SK-N-SH (cell line): Measurements from ENCODE around the gene ANKS4B. TPM values are rescaled to one million over a fixed set of nuclear protein-coding genes. Genes with fewer than 3 reads are reported as not detected.

Experiments
- CTCF ChIA-PET: fragments of 300-600, 350-600 bp; formaldehyde crosslinking; extraction: SDS; loops from one replicate; lab custom pipeline; 2021; lab: Yijun Ruan, JAX
- POLR2A ChIA-PET: fragments of 350-600 bp; sonication (Branson Sonifier 250); formaldehyde crosslinking; extraction: SDS; loops from one replicate; lab custom pipeline; 2020; ENCODE audit warnings: antibody characterized with exemption, inconsistent platforms; lab: Yijun Ruan, JAX
- DNase-seq: peaks from one replicate; pipeline ENCODE4 v3.0.0; 2012
- H2AFZ ChIP-seq: fragments of 200-600 bp; sonication (generic); 2 replicates; pipeline ENCODE4 v1.8.1; 2016; ENCODE audit warnings: antibody characterized with exemption, mild to moderate bottlenecking, low read depth
- H3F3A ChIP-seq: fragments of 200-600 bp; sonication (generic); replicated peaks from 2 replicates; pipeline ENCODE3; 2016; ENCODE audit warnings: antibody characterized with exemption, mild to moderate bottlenecking; ENCODE audit not compliant: insufficient read depth
- H3K27ac ChIP-seq, 2 experiments: fragments of 200-500 bp in 1 of 2; fragments of 200-600 bp in 1 of 2; sonication (Bioruptor generic) in 1 of 2; sonication (generic), shearing (Covaris generic) in 1 of 2; 2 replicates each; pipeline versions ENCODE4 v1.5.1 to v1.6.1; 2014 to 2016; ENCODE audit warnings: low read depth in 2 of 2, inconsistent platforms in 1 of 2, low read length in 1 of 2, mild to moderate bottlenecking in 1 of 2, mixed read lengths in 1 of 2
- H3K27me3 ChIP-seq: fragments of 200-600 bp; sonication (generic), shearing (Covaris generic); 2 replicates; pipeline ENCODE4 v1.6.1; 2016; ENCODE audit warnings: mixed run types; ENCODE audit not compliant: insufficient read depth
- H3K36me3 ChIP-seq, 2 experiments: fragments of 200-500 bp in 1 of 2; fragments of 200-600 bp in 1 of 2; sonication (Bioruptor generic) in 1 of 2; sonication (generic) in 1 of 2; replicated peaks in 1 of 2; 2 replicates each; pipeline versions ENCODE3 to v1.5.1; 2014 to 2016; ENCODE audit warnings: low read length in 1 of 2, mild to moderate bottlenecking in 1 of 2; ENCODE audit not compliant: insufficient read depth in 2 of 2, control insufficient read depth in 1 of 2
- H3K4me1 ChIP-seq, 2 experiments: fragments of 200-500 bp in 1 of 2; fragments of 200-600 bp in 1 of 2; sonication (Bioruptor generic) in 1 of 2; sonication (generic), shearing (Covaris generic) in 1 of 2; 2 replicates each; pipeline versions ENCODE4 v1.5.1 to v1.6.1; 2014 to 2016; ENCODE audit warnings: low read depth in 1 of 2, low read length in 1 of 2, mixed run types in 1 of 2; ENCODE audit not compliant: insufficient read depth in 2 of 2, control insufficient read depth in 1 of 2
- H3K4me2 ChIP-seq: fragments of 200-600 bp; sonication (generic), shearing (Covaris generic); 2 replicates; pipeline ENCODE4 v1.6.1; 2017; ENCODE audit warnings: mixed run types
- H3K4me3 ChIP-seq, 2 experiments: fragments of 200-500 bp in 1 of 2; fragments of 200-600 bp in 1 of 2; sonication (Bioruptor generic) in 1 of 2; sonication (generic), shearing (Covaris generic) in 1 of 2; 2 replicates each; pipeline versions ENCODE4 v1.5.1 to v1.8.1; 2014 to 2016; ENCODE audit warnings: low read depth in 2 of 2, inconsistent platforms in 1 of 2, low read length in 1 of 2, mild to moderate bottlenecking in 1 of 2, mixed read lengths in 1 of 2, moderate library complexity in 1 of 2
- H3K79me2 ChIP-seq: fragments of 200-600 bp; sonication (generic); 2 replicates; pipeline ENCODE4 v1.8.1; 2017; ENCODE audit warnings: mild to moderate bottlenecking; ENCODE audit not compliant: insufficient read depth
- H3K9ac ChIP-seq: fragments of 200-600 bp; sonication (generic); 2 replicates; pipeline ENCODE4 v1.6.1; 2017; ENCODE audit warnings: mixed run types
- H3K9me2 ChIP-seq: fragments of 200-600 bp; sonication (generic); 2 replicates; pipeline ENCODE4 v1.6.1; 2017; ENCODE audit warnings: mixed run types
- H3K9me3 ChIP-seq: fragments of 200-600 bp; sonication (generic); 2 replicates; pipeline ENCODE4 v1.6.1; 2017; ENCODE audit warnings: mixed run types, mild to moderate bottlenecking, moderate library complexity
- H4K20me1 ChIP-seq: fragments of 200-600 bp; sonication (generic); 2 replicates; pipeline ENCODE4 v1.6.1; 2017; ENCODE audit warnings: mild to moderate bottlenecking, mixed run types; ENCODE audit not compliant: insufficient read depth
- CHD2 ChIP-seq: fragments of 150-350 bp; IDR thresholded peaks from 2 replicates; pipeline ENCODE4 v1.6.1; 2018; ENCODE audit warnings: low read length; ENCODE audit not compliant: partially characterized antibody
- FOXJ3 ChIP-seq: sonication (generic); formaldehyde crosslinking; IDR thresholded peaks from 2 replicates; pipeline ENCODE4 v1.5.1; 2020; ENCODE audit warnings: mild to moderate bottlenecking, missing genetic modification reagents
- MEF2A ChIP-seq: IDR thresholded peaks from 2 replicates; pipeline ENCODE4 v1.4.0; 2012; ENCODE audit warnings: low read depth, borderline replicate concordance
- NRF1 ChIP-seq: IDR thresholded peaks from 2 replicates; pipeline ENCODE4 v1.6.1; 2012; ENCODE audit warnings: low read depth, mild to moderate bottlenecking, low read length
- POLR2AphosphoS5 ChIP-seq: IDR thresholded peaks from 2 replicates; pipeline ENCODE4 v1.6.1; 2012; ENCODE audit warnings: low read depth, low read length
- RCOR1 ChIP-seq: fragments of 150-350 bp; IDR thresholded peaks from 2 replicates; pipeline ENCODE4 v1.6.1; 2017; ENCODE audit warnings: antibody characterized with exemption, low read length
- REST ChIP-seq: IDR thresholded peaks from 2 replicates; pipeline ENCODE4 v1.6.1; 2012; ENCODE audit warnings: mild to moderate bottlenecking, low read depth, low read length, moderate library complexity
- RFX5 ChIP-seq: IDR thresholded peaks from 2 replicates; pipeline ENCODE4 v1.6.1; 2012; ENCODE audit warnings: mild to moderate bottlenecking, improper control_type of control experiment, low read length
- SIN3A ChIP-seq: IDR thresholded peaks from 2 replicates; pipeline ENCODE4 v1.6.1; 2012; ENCODE audit warnings: low read depth, mild to moderate bottlenecking, low read length, moderate library complexity, borderline replicate concordance
- TCF12 ChIP-seq: IDR thresholded peaks from 2 replicates; pipeline ENCODE4 v1.4.0; 2012
- TEAD4 ChIP-seq: IDR thresholded peaks from 2 replicates; pipeline ENCODE4 v1.4.0; 2012; ENCODE audit warnings: mild to moderate bottlenecking, borderline replicate concordance; ENCODE audit not compliant: insufficient read depth
- WGBS: methylation state at CpG from one replicate; pipeline ENCODE4 v1.1.6; 2017; ENCODE audit warnings: low lambda C conversion rate; 5-methylcytosine and 5-hydroxymethylcytosine counted together
- polyA plus RNA-seq, 3 experiments: library from polyadenylated mRNA; depleted of rRNA; stranded (reverse); fragments of >200 nt; gene quantifications; 2 replicates each; pipeline ENCODE4 v1.2.3, GENCODE V29; 2012
- TF ChIP-seq, protein P1 (sequence below): IDR thresholded peaks from 2 replicates; pipeline ENCODE4 v1.4.0; 2012; ENCODE audit warnings: low read depth, borderline replicate concordance
- TF ChIP-seq, protein P2 (sequence below): IDR thresholded peaks from 2 replicates; pipeline ENCODE4; 2012

ANKS4B gene
- polyA plus RNA-seq, 1 of the 3 experiments (the other 2 are of a cell fraction) = not detected

GRCh38 chr16:21214086-21214485 lies 19.4 kb upstream of the ANKS4B start:
- TF ChIP-seq TEAD4 = no peak
- TF ChIP-seq, protein P1, sequence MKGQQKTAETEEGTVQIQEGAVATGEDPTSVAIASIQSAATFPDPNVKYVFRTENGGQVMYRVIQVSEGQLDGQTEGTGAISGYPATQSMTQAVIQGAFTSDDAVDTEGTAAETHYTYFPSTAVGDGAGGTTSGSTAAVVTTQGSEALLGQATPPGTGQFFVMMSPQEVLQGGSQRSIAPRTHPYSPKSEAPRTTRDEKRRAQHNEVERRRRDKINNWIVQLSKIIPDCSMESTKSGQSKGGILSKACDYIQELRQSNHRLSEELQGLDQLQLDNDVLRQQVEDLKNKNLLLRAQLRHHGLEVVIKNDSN = no peak
- no peak for TF ChIP-seq POLR2AphosphoS5
- WGBS = 77% methylated on average over 4 of the region's 4 CpGs
- no peaks in the 10 kb centered on the region for H3K36me3 ChIP-seq
- no peaks in the 10 kb centered on the region for H4K20me1 ChIP-seq
- H3K4me3 ChIP-seq = no peak overlapping the region
- no peaks in the 10 kb centered on the region for H3K9me2 ChIP-seq
- H3K27me3 ChIP-seq = no peaks in the 10 kb centered on the region; the same call in 1 of the 2 replicates
- no peak overlapping the region for H3K27ac ChIP-seq
- H3K4me2 ChIP-seq = no peak overlapping the region
- POLR2A ChIA-PET = no interaction called here
- no peaks in the 10 kb centered on the region for H3K9me3 ChIP-seq
- no peak overlapping the region for H3K9ac ChIP-seq
- H2AFZ ChIP-seq = no peak overlapping the region
- CTCF ChIA-PET = interaction anchor here (1.6 kb wide), 1 partner anchor 26 kb away, joined by 6 read pairs; no protein-coding TSS in a partner anchor
- H3F3A ChIP-seq = no peaks in the 10 kb centered on the region
- no peaks in the 10 kb centered on the region for H3K79me2 ChIP-seq
- H3K4me1 ChIP-seq = no peaks in the 10 kb centered on the region
- DNase-seq = no peak

DNA sequence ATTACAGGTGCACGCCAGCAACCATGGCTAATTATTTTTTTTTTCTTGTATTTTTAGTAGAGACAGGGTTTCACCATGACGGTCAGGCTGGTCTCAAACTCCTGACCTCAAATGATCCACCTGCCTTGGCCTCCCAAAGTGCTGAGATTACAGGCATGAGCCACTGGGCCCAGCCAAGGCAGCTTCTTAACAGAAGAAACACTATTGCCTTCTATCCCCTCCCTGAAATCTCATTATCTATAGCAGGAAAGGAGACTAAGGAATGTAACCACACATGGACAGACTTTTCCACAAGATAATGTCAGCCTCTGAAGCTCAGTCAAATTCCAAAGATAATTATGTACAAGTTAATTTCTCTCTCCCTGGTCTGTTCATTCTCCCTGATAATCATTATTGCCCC lies 16.4 kb upstream of the ANKS4B start:
- DNase-seq = no peak
- ChIA-PET POLR2A (no interaction called here), CTCF (interaction anchor here (1.2 kb wide), 1 partner anchor 83 kb away, joined by 3 read pairs; no protein-coding TSS in a partner anchor)
- Histone ChIP-seq H3K27me3 (no peaks in the 10 kb centered on the region; the same call in 1 of the 2 replicates), H3K9ac (no peak overlapping the region), H4K20me1 (no peaks in the 10 kb centered on the region), H3K9me2 (no peaks in the 10 kb centered on the region), H2AFZ (no peak overlapping the region), H3K4me2 (no peak overlapping the region), H3K27ac (no peak overlapping the region), H3K36me3 (no peaks in the 10 kb centered on the region), H3F3A (no peaks in the 10 kb centered on the region), H3K4me3 (no peak overlapping the region), H3K4me1 (no peaks in the 10 kb centered on the region), H3K9me3 (no peaks in the 10 kb centered on the region), H3K79me2 (no peaks in the 10 kb centered on the region)
- TF ChIP-seq MEF2A (no peak), CHD2 (no peak), TCF12 (no peak), RCOR1 (no peak), REST (no peak), SIN3A (no peak), NRF1 (no peak), RFX5 (no peak), FOXJ3 (no peak), POLR2AphosphoS5 (no peak)
- TF ChIP-seq, protein P2, sequence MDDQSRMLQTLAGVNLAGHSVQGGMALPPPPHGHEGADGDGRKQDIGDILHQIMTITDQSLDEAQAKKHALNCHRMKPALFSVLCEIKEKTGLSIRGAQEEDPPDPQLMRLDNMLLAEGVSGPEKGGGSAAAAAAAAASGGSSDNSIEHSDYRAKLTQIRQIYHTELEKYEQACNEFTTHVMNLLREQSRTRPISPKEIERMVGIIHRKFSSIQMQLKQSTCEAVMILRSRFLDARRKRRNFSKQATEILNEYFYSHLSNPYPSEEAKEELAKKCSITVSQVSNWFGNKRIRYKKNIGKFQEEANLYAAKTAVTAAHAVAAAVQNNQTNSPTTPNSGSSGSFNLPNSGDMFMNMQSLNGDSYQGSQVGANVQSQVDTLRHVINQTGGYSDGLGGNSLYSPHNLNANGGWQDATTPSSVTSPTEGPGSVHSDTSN = no peak
- WGBS = 60% methylated on average over 2 of the region's 2 CpGs
